Measurements from ENCODE around the gene TRPM5. TPM values are rescaled to one million over a fixed set of nuclear protein-coding genes. Genes with fewer than 3 reads are reported as not detected.

TRPM5 gene
- total RNA-seq, 1 experiment from 2014 or later: 0.07 TPM

GRCh38 chr11:2477936-2478335, 33.6 kb upstream of the TRPM5 start (continued):
- TF ChIP-seq, protein P1, sequence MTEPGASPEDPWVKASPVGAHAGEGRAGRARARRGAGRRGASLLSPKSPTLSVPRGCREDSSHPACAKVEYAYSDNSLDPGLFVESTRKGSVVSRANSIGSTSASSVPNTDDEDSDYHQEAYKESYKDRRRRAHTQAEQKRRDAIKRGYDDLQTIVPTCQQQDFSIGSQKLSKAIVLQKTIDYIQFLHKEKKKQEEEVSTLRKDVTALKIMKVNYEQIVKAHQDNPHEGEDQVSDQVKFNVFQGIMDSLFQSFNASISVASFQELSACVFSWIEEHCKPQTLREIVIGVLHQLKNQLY (CRISPR knock-in tag; IDR thresholded peaks at IDR 0.05): no peak
- TF ChIP-seq ZNF423 (CRISPR knock-in tag; IDR thresholded peaks at IDR 0.05): no peak

DNA sequence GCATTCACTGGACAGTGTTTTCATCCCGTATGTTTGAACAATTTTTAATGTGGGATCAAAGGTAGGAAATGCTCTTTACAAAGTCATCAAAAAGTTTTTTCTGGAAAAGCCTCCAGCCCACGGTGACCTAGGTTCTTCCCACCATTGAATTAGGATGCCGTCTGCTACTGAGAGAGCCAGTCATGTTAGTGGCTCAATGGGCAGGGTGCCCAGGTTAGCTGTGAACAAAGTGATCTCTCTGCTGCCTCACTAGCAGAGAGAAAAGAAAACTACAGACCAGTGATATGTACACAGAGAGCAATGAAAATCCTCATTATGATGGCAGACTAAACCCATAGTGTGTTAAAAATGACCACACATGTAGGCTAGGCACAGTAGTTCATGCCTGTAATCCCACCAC, 32.9 kb upstream of the TRPM5 start:
- no peak for TF ChIP-seq ZBTB21 (CRISPR knock-in tag; IDR thresholded peaks at IDR 0.05; ENCODE audit: borderline replicate concordance)
- TF ChIP-seq GTF2I (CRISPR knock-in tag; conservative IDR thresholded peaks at IDR 0.05): no peak
- TF ChIP-seq, protein P2, sequence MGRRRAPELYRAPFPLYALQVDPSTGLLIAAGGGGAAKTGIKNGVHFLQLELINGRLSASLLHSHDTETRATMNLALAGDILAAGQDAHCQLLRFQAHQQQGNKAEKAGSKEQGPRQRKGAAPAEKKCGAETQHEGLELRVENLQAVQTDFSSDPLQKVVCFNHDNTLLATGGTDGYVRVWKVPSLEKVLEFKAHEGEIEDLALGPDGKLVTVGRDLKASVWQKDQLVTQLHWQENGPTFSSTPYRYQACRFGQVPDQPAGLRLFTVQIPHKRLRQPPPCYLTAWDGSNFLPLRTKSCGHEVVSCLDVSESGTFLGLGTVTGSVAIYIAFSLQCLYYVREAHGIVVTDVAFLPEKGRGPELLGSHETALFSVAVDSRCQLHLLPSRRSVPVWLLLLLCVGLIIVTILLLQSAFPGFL (CRISPR knock-in tag; IDR thresholded peaks at IDR 0.05; ENCODE audit: borderline replicate concordance): no peak
- TF ChIP-seq ZNF396 (CRISPR knock-in tag; IDR thresholded peaks at IDR 0.05; ENCODE audit: borderline replicate concordance): no peak
- TF ChIP-seq, protein P3, sequence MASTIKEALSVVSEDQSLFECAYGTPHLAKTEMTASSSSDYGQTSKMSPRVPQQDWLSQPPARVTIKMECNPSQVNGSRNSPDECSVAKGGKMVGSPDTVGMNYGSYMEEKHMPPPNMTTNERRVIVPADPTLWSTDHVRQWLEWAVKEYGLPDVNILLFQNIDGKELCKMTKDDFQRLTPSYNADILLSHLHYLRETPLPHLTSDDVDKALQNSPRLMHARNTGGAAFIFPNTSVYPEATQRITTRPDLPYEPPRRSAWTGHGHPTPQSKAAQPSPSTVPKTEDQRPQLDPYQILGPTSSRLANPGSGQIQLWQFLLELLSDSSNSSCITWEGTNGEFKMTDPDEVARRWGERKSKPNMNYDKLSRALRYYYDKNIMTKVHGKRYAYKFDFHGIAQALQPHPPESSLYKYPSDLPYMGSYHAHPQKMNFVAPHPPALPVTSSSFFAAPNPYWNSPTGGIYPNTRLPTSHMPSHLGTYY (CRISPR knock-in tag; IDR thresholded peaks at IDR 0.05): no peak
- no peak for TF ChIP-seq SMAD3 (CRISPR knock-in tag; IDR thresholded peaks at IDR 0.05; ENCODE audit: borderline replicate concordance)
- no peak for TF ChIP-seq ZNF317 (CRISPR knock-in tag; IDR thresholded peaks at IDR 0.05; ENCODE audit: borderline replicate concordance, low read depth)
- TF ChIP-seq HMGXB4 (CRISPR knock-in tag; IDR thresholded peaks at IDR 0.05): no peak
- no peak for TF ChIP-seq ZBTB43 (CRISPR knock-in tag; IDR thresholded peaks at IDR 0.05)
- no peak for TF ChIP-seq SMAD4 (CRISPR knock-in tag; IDR thresholded peaks at IDR 0.05)
- no peak for TF ChIP-seq ZNF232 (CRISPR knock-in tag; IDR thresholded peaks at IDR 0.05)
- TF ChIP-seq ZNF423 (CRISPR knock-in tag; IDR thresholded peaks at IDR 0.05): no peak
- TF ChIP-seq ELF4 (CRISPR knock-in tag; IDR thresholded peaks at IDR 0.05; ENCODE audit: low read depth): no peak
- TF ChIP-seq, protein P4, sequence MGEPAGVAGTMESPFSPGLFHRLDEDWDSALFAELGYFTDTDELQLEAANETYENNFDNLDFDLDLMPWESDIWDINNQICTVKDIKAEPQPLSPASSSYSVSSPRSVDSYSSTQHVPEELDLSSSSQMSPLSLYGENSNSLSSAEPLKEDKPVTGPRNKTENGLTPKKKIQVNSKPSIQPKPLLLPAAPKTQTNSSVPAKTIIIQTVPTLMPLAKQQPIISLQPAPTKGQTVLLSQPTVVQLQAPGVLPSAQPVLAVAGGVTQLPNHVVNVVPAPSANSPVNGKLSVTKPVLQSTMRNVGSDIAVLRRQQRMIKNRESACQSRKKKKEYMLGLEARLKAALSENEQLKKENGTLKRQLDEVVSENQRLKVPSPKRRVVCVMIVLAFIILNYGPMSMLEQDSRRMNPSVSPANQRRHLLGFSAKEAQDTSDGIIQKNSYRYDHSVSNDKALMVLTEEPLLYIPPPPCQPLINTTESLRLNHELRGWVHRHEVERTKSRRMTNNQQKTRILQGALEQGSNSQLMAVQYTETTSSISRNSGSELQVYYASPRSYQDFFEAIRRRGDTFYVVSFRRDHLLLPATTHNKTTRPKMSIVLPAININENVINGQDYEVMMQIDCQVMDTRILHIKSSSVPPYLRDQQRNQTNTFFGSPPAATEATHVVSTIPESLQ (CRISPR knock-in tag; IDR thresholded peaks at IDR 0.05): no peak
- no peak for TF ChIP-seq CBFB (CRISPR knock-in tag; IDR thresholded peaks at IDR 0.05; ENCODE audit: low read depth)
- Mint-ChIP-seq H3K9me3 (peaks cover 46% of the 10 kb centered on the region), H3K27me3 (ENCODE audit: low read depth) (peaks cover 87% of the 10 kb centered on the region), H3K4me1 (no peaks in the 10 kb centered on the region), H3K4me3 (no peak overlapping the region), H3K27ac (no peak overlapping the region), H3K36me3 (peaks cover 24% of the 10 kb centered on the region)
- POLR2A ChIA-PET: no interaction called here
- CTCF ChIA-PET: no interaction called here
- ATAC-seq (no peak), DNase-seq (ENCODE audit: low spot score) (no peak)

All from WTC11 (cell line).